G401 (cell line): Measurements from ENCODE around the gene HRK. TPM values are rescaled to one million over a fixed set of nuclear protein-coding genes. Genes with fewer than 3 reads are reported as not detected.

ENCODE experiments used
- total RNA-seq: library from RNA; depleted of rRNA; stranded (reverse); fragments of >200 nt; shearing (Covaris generic); gene quantifications from 2 replicates; pipeline ENCODE4 v1.2.3, GENCODE V29; 2014; rRNA removed

The HRK gene
- total RNA-seq, 1 experiment from 2014 or later, result 8.9 TPM

Other genes with a start within 250 kb of the HRK start
- gene SPRING1, start 143.4 kb downstream of the HRK start, total RNA-seq, result 37.4 and 46.3 TPM in 2 replicates
- 5.3 and 7.8 TPM in 2 replicates for gene RNFT2, start 143.1 kb downstream of the HRK start, total RNA-seq
- gene FBXW8, start 29.5 kb upstream of the HRK start, total RNA-seq, result 18.4 and 21.6 TPM in 2 replicates
- gene TESC, start 218.0 kb upstream of the HRK start, total RNA-seq, result 10.3 and 14.2 TPM in 2 replicates